Measurements from ENCODE around the gene MTOR.
A peak's percentile ranks its signal among the peaks of the same experiment; 100 is the strongest.
"Not testable (repeated sequence)": the region's sequence is repeated elsewhere in the genome, so short reads cannot be mapped to it uniquely, and the experiment has no call there.

Gene MTOR

DNA sequence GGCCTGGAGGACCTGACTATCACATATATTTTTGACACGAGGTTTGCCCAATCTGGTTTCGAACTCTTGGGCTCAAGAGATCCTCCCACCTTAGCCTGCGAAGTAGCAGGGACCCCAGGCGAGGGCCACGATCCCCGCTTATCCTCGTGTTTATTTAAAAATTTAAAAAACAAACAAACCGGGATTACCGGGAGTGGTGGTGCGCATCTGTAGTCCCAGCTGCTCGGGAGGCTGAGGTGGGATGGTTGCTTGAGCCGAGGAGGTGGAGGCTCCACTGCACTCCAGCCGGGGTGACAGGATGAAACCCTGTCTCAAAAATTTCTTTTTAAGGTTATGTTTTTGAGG, 162.2 kb downstream of the MTOR start:
- DNase-seq: no peak

DNA sequence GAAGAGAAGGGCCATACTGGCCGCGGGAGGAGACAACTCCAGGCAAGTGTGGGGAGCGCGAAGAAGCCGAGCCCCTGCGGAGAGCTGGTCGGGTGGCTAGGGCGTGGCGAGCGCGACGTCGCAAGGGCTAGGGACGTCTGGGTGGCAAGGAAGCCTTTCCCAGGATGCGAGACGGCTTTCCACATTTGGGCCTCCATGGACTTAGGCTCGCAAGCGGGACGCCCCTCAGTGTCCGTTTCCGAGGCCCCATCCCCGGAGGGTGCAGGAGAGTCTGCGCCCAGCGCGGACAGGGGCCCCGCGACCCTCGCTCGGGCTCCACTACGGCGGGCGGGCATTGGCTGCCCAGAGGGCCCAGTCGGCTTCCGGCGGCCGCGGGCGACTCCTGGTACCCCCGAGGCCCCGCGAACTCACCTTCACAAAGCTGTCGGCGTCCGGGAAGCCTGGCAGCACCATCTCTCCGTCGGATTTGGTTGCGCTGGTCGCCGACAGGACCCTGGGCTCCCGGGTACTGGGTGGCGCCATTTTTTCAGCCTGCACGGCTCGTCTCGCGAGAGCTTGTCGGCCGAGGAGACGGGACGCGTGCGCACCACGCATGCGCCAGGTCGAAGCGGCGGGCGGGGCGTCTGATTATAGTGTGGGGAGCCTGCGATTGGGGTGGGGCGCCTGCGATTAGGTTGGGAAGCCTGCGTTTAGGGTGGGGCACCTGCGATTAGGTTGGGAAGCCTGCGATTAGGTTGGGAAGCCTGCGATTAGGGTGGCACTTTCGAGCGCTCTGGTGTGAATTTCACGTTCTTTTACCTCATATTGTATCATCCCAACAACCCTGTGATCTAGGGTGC, 162.8 kb downstream of the MTOR start, which contains the start of gene EXOSC10:
EXOSC10 (minus strand) TSS at position 560 of the 839 bp plus-strand sequence; CDS start at position 522, 38 bp downstream.
- peak; percentile 94 for DNase-seq

- DNase-seq: no peak
Observed at GRCh38 chr1:11098931-11099309, 163.4 kb downstream of the MTOR start.

DNA sequence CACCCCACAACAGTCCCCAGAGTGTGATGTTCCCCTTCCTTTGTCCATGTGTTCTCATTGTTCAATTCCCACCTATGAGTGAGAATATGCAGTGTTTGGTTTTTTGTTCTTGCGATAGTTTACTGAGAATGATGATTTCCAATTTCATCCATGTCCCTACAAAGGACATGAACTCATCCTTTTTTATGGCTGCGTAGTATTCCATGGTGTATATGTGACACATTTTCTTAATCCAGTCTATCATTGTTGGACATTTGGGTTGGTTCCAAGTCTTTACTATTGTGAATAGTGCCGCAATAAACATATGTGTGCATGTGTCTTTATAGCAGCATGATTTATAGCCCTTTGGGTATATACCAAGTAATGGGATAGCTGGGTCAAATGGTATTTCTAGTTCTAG, 178.6 kb downstream of the MTOR start:
- DNase-seq: not testable (repeated sequence)

DNA sequence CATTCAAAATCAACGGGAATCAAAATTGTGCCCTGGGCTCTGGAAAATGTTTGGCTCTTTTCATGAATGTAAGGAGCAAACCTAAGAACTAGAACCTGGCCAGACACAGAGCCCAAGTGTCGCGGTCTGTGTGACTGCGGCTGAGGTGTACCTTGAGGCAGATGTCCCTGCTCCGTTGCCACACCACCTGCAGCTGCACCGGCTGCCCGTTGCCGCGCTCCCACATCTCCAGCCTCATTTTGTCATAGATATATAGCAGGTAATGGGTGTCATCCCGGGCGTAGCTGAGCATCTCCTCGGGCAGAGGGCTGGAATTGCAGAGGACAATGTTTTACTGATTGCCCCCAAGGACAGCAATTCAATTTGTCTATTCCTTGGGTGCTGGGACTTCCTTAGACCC, 181.4 kb downstream of the MTOR start:
- DNase-seq: no peak

- DNase-seq: no peak
Observed at GRCh38 chr1:11078631-11079030, 183.7 kb downstream of the MTOR start.

DNA sequence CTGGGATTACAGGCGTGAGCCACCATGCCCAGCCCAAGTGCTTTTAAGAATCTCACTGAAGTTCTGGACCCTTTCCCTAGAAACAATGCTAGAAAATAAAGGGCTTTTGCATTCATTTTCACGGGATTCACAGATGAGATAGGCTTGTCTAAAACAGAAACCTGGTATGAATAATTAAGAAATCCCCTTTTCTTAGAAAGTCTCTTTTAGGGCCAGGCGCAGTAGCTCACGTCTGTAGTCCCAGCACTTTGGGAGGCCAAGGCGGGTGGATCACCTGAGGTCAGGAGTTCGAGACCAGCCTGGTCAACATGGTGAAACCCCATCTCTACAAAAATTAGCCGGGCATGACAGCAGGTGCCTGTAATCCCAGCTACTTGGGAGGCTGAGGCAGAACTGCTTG, 189.0 kb downstream of the MTOR start:
- DNase-seq: not testable (repeated sequence)

DNA sequence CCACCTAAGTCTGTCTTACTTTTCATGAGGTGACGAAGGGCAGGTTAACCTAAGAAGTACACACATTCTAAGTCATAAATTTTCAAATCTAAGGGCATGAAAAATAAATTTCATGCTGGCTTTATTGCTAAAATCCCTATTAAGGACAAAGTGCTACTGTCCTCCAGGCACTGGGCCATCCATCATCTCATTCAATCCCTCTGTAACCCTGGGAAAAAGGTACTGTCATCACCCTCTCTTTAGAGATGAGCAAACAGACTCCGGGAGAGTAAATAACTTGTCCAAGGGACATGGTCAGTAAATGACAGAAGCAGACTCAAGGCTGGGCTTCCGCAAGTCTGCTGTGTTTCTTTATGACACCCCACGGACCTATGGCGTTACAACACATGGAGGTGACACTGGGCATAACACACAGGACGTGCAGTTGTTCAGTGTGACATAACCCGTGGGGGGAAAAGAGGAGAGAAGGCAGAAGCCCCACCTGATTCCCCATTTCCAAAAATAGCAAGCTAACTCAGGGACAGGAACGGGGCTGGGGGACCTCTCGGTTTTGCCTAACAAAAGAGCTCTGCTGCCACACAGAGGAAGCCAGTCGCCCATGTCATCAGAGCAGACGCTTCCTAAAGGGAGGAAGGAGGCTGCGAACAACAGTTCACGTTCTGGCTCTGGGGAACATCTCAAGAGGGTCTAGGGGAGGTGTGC, 190.0 kb downstream of the MTOR start:
- DNase-seq: no peak

DNA sequence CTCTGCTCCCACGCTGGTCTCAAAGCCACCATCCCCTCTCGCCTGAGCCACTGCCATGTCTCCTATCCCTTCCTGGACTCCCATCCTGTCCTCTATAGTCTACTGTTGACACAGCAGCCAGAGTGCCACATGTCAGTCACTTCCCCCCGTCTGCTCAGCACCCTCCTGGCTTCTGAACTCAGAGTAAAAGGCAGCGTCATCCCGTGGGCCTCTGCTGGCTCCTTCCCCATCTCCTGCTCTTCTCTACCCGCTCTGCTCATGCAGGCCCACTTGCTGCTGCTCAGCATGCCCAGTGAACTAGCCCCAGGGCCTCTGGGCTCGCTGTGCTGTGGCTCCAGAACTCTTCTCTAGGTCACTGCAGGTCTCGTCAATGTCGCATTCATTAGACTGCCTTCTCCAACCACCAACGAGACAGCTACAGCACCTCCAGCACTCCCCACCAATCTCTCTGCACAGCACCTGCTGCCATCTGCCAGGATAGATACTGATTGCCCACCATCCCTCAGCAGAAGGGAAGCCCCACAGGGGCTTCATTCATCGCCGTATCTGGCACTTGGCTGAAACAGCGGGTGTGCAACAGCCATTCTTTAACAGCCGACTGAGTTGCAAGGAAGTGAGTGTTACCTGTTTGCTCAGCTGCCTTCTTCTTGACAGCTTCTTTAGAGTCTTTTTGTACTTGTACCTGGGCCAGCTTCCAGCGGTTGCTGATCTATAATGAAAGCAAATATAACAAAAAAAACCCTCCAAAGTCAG, 190.7 kb downstream of the MTOR start:
- no peak for DNase-seq

DNA sequence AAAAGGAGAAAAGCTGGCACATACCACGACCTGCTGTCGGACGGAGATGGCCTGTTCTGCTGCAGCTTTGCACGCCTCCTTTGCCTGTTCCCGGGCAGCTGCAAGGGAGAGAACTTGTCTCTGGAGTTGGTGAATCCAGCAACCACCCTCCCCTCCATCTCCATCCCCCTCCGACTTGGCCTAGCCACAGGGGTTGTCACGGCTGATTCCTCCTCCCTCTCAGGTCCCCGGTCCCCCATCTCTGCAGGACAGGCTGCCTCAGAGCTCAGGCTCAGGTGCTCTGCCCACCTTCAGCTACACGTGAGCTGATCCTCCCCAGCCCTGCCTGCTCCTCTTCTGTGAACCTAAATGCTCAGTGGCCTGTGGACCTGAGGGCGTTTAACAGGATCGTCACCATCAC, 191.5 kb downstream of the MTOR start:
- DNase-seq: no peak

- DNase-seq: no peak
Observed at GRCh38 chr1:11068600-11069473, 193.5 kb downstream of the MTOR start.

DNA sequence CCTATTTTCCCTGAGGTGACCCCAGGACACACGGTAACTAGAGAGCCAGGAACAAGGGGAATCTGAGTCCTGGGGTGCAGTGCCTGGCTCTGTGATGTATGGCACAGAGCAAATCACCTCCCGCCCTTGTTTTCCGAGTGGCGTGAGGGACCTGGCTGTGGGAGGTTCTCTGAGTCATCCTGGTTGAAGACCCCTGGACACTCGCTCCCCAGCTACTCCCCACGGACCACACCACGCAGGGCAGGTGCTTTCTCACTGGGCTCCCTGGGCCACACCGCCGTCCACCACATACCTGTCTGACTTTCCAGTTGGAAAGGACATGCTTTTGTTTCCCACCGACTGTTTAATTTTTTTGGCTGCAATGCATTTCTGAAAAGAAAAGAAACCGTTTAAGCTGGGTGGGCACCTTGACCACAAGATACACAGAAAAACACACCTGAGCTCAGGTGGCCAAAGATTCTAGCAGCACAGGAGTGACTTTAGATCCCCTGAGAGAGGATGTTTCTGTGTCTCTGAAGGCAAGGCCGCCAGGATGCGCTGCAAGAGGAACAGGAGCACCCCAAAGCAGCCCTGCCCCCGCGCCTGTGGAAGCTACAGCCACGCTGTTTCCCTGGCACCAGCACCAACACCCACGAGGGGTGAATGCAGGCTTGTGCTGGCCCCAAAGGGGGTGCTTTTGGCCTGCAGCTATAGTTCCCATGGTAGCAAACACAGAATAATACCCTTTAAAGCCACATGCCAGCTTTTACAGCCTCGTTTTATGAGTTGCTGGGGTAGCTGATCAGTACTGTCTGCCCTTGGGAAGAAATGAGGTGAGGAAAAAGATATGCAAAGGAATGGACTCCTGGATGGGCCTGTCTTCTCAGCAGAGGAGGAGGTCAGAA, 194.4 kb downstream of the MTOR start:
- no peak for DNase-seq

DNA sequence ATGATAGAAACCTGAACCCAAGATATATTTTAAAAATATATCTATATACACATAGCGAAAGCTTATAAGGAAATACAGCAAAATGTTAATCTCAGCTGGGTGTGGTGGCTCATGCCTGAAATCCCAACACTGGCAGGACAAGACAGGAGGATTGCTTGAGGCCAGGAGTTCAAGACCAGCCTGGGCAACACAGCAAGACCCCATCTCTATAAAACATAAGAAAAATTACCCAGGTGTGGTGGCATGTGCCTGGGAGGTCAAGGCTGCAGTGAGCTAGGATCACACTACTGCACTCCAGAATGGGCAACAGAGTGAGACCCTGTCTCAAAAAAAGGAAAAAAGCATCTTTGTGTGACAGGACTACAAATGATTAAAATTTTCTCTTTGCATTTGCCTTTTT, 196.6 kb downstream of the MTOR start:
- no peak for DNase-seq

GRCh38 chr1:11064942-11065341, 197.4 kb downstream of the MTOR start:
- DNase-seq: no peak

DNA sequence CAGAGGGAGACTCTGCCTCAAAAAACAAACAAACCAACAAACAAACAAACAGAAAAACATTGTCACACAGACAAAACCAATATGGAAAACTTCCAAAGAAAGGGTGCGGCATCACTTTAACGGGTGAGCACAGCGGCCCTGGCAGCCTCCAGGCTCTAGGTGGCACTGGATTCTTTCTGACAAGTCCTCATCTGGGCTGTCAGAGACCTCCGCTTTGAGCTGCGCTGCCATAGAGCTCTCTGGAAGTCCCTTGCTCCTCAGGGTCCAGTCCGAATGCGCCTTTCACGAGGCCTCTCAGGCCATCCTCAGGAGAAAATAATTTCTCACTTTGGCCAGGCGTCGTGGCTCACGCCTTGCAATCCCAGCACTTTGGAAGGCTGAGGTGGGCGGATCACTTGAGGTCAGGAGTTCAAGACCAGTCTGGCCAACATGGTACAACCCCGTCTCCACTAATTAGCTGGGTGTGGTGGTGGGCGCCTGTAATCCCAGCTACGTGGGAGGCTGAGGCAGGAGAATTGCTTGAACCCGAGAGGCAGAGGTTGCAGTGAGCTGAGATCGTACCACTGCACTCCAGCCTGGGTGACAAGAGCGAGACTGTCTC, 198.3 kb downstream of the MTOR start:
- DNase-seq: not testable (repeated sequence)

DNA sequence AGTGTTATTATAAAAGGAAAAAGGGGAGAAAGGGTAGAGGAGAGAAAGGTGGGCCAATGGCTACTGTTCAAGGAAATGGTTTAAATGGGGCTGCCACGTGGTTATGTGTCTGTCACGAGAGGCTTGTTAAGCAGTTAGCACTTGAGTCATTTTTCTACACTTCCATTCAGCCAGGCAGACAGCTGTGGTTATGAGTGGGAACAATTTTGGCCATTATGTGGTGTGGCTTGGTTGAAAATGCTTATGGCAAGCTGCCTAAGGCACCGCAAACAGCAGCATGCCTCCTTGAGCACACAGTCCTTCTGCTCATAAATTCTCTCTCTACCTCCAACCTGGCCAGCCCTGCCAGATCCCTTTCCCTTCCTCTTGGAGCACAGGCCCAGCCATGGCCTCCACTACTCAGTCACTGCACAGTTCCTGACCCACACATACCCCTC, 199.4 kb downstream of the MTOR start:
- no peak for DNase-seq

GRCh38 chr1:11061652-11062365, 200.5 kb downstream of the MTOR start:
- DNase-seq: no peak

GRCh38 chr1:11059968-11060830, 202.2 kb downstream of the MTOR start, which contains the start of gene SRM:
TSS of gene SRM (minus strand) at chr1:11060018. CDS start at chr1:11059943, 75 bp downstream.
- DNase-seq: peak; percentile 95
